Measurements from ENCODE around the gene SMARCD2. TPM values are rescaled to one million over a fixed set of nuclear protein-coding genes. Genes with fewer than 3 reads are reported as not detected.

SMARCD2 gene
- total and polyA plus RNA-seq, 2 of the 13 experiments (the other 11 are each of a cell fraction or from before 2014, with no cell fraction given): 122 to 150 TPM

DNA sequence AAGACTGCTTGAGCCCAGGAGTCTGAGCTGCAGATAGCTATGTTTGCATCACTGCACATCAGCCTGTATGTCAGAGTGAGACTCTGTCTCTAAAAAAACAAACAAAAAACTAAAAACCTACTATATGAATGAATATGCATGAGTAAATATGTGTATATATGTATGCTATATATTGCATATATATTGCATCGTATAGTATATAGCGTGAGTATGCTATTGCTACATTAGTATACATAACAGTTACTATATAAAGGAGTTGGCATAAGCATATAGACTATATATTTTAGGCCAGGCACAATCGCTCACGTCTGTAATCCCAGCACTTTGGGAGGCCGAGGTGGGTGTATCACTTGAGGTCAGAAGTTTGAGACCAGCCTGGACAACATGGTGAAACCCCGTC lies 52.4 kb downstream of the SMARCD2 start:
- no peak for ATAC-seq
- H3K79me2 ChIP-seq (ENCODE audit: insufficient read depth, low read length): peaks cover 27% of the 10 kb centered on the region
- H2AFZ ChIP-seq (ENCODE audit: low read length): no peak overlapping the region
- ChIA-PET CTCF (ENCODE audit: low intra/inter-chr PET ratio, low total read pairs) (interaction anchor here (0.6 kb wide), 1 partner anchor 1843 kb away, joined by 3 read pairs; no protein-coding TSS in a partner anchor), POLR2A (no interaction called here)
- no peak for DNase-seq (ENCODE audit: low spot score)
- H3K9me3 ChIP-seq (ENCODE audit: low read length): no peaks in the 10 kb centered on the region
- BruUV-seq (replicated peaks): no TSS peak
- H3K27ac ChIP-seq (ENCODE audit: extremely low read length, insufficient read depth, low read length): no peak overlapping the region
- no peak for TF ChIP-seq DBP (CRISPR knock-in tag; IDR thresholded peaks at IDR 0.05; ENCODE audit: not compliant biosample characterization)
- 0 out of 4 replicates have a peak, but pooled peaks of 1 of the 2 experiments have one; percentile 15 for TF ChIP-seq ATF4 (CRISPR knock-in tag; IDR thresholded peaks at IDR 0.05)
- peaks cover 14% of the 10 kb centered on the region for H4K20me1 ChIP-seq (ENCODE audit: insufficient read depth, low read length)
- peaks cover 18% of the 10 kb centered on the region for H3K4me1 ChIP-seq (ENCODE audit: insufficient read depth, low read length)
- no peak overlapping the region for H3K4me2 ChIP-seq (ENCODE audit: low read depth, low read length)
- in situ Hi-C loops (cut with HindIII; ENCODE audit: extremely low pct_ligation_motif_present, low pct_unique_long_range_greater_than_20kb): no loop called here
- FAIRE-seq: no peak
- WGBS (ENCODE audit: low lambda C conversion rate): 97% methylated on average over 6 of the region's 6 CpGs
- H3K9ac ChIP-seq (ENCODE audit: insufficient read depth, low read depth, low read length): no peak overlapping the region
- H3K36me3 ChIP-seq (replicated peaks in 1 of 2; ENCODE audit: control insufficient read depth in 1 of 2, insufficient read depth in 2 of 2, low read length in 2 of 2): peaks cover 36 to 75% of the 10 kb centered on the region in 2 experiments
- no peaks in the 10 kb centered on the region for H3K27me3 ChIP-seq (ENCODE audit: control insufficient read depth in 1 of 2, insufficient read depth in 2 of 2, low read length in 2 of 2)
- intact Hi-C loops (cut with micrococcal nuclease; ENCODE audit: unreplicated experiment): no loop called here
- no peak overlapping the region for H3K4me3 ChIP-seq (replicated peaks in 1 of 3; ENCODE audit: insufficient read depth in 1 of 3, low read depth in 2 of 3, low read length in 3 of 3)

GRCh38 chr17:63786971-63787711 lies 55.3 kb downstream of the SMARCD2 start:
- in situ Hi-C loops (cut with HindIII; ENCODE audit: extremely low pct_ligation_motif_present, low pct_unique_long_range_greater_than_20kb) (no loop called here), intact Hi-C loops (cut with micrococcal nuclease; ENCODE audit: unreplicated experiment) (no loop called here)
- Histone ChIP-seq H3K4me1 (ENCODE audit: insufficient read depth, low read length) (peaks cover 47% of the 10 kb centered on the region), H3K79me2 (ENCODE audit: insufficient read depth, low read length) (peaks cover 54% of the 10 kb centered on the region), H3K4me2 (ENCODE audit: low read depth, low read length) (no peak overlapping the region), H3K9me3 (ENCODE audit: low read length) (no peaks in the 10 kb centered on the region), H3K27ac (ENCODE audit: extremely low read length, insufficient read depth, low read length) (peak overlapping the region; percentile 52), H3K9ac (ENCODE audit: insufficient read depth, low read depth, low read length) (no peak overlapping the region), H3K27me3 (ENCODE audit: control insufficient read depth in 1 of 2, insufficient read depth in 2 of 2, low read length in 2 of 2) (no peaks in the 10 kb centered on the region), H2AFZ (ENCODE audit: low read length) (no peak overlapping the region), H3K36me3 (replicated peaks in 1 of 2; ENCODE audit: control insufficient read depth in 1 of 2, insufficient read depth in 2 of 2, low read length in 2 of 2) (peaks cover 23 to 73% of the 10 kb centered on the region in 2 experiments), H3K4me3 (replicated peaks in 1 of 3; ENCODE audit: insufficient read depth in 1 of 3, low read depth in 2 of 3, low read length in 3 of 3) (no peak overlapping the region), H4K20me1 (ENCODE audit: insufficient read depth, low read length) (peaks cover 26% of the 10 kb centered on the region)
- FAIRE-seq: no peak
- WGBS (ENCODE audit: low lambda C conversion rate): over 99% methylated on average over 13 of the region's 13 CpGs
- no peak for DNase-seq (ENCODE audit: low spot score)
- CTCF ChIA-PET (ENCODE audit: low intra/inter-chr PET ratio, low total read pairs): no interaction called here
- POLR2A ChIA-PET: interaction anchor here (0.7 to 8.5 kb wide), 2 partner anchors 13 to 39 kb away, joined by 4 to 72 read pairs; partner anchors contain the start of genes CCDC47 and DDX42
- no peak for ATAC-seq
- no TSS peak for BruUV-seq (replicated peaks)
- TF ChIP-seq TARDBP (CRISPR knock-in tag; IDR thresholded peaks at IDR 0.05): no peak
- TF ChIP-seq CHD2 (IDR thresholded peaks at IDR 0.05; ENCODE audit: low read depth, low read length): no peak
- no peak for TF ChIP-seq SMAD9 (CRISPR knock-in tag; IDR thresholded peaks at IDR 0.05)
- TF ChIP-seq ZNF446 (CRISPR knock-in tag; IDR thresholded peaks at IDR 0.05): no peak
- no peak for TF ChIP-seq ZNF800 (CRISPR knock-in tag; IDR thresholded peaks at IDR 0.05)
- TF ChIP-seq HNF4G (IDR thresholded peaks at IDR 0.05; ENCODE audit: borderline replicate concordance, low read depth, low read length): no peak
- no peak for TF ChIP-seq HNF4G (CRISPR knock-in tag; IDR thresholded peaks at IDR 0.05; ENCODE audit: borderline replicate concordance, low read depth)
- TF ChIP-seq CENPT (CRISPR knock-in tag; IDR thresholded peaks at IDR 0.05; ENCODE audit: low read depth): no peak
- TF ChIP-seq SRY (CRISPR knock-in tag; IDR thresholded peaks at IDR 0.05): no peak
- no peak for TF ChIP-seq SMYD3 (CRISPR knock-in tag; IDR thresholded peaks at IDR 0.05)
- TF ChIP-seq, protein P1, sequence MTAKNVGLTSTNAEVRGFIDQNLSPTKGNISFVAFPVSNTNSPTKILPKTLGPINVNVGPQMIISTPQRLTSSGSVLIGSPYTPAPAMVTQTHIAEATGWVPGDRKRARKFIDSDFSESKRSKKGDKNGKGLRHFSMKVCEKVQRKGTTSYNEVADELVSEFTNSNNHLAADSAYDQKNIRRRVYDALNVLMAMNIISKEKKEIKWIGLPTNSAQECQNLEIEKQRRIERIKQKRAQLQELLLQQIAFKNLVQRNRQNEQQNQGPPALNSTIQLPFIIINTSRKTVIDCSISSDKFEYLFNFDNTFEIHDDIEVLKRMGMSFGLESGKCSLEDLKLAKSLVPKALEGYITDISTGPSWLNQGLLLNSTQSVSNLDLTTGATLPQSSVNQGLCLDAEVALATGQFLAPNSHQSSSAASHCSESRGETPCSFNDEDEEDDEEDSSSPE (CRISPR knock-in tag; IDR thresholded peaks at IDR 0.05): no peak
